AG20443 (cell line): ENCODE data around the gene SIRT4.
"Not testable (repeated sequence)": the region's sequence is repeated elsewhere in the genome, so short reads cannot be mapped to it uniquely, and the experiment has no call there.

Source experiments
- DNase-seq: peaks from one replicate; pipeline ENCODE4 v3.0.0; 2012; ENCODE audit warnings: low spot score, mixed read lengths

The SIRT4 gene

GRCh38 chr12:120335447-120335846 lies 33.3 kb downstream of the SIRT4 start:
- not testable (repeated sequence) for DNase-seq

- not testable (repeated sequence) for DNase-seq
Observed at GRCh38 chr12:120336392-120336791, 34.3 kb downstream of the SIRT4 start.

GRCh38 chr12:120337730-120338129 lies 35.6 kb downstream of the SIRT4 start:
- no peak for DNase-seq

GRCh38 chr12:120339256-120339655 lies 37.1 kb downstream of the SIRT4 start:
- no peak for DNase-seq

GRCh38 chr12:120342175-120343038 lies 40.3 kb downstream of the SIRT4 start:
- peak; percentile 6 for DNase-seq

- DNase-seq: peak; percentile 5
Observed at GRCh38 chr12:120343039-120343537, 41.0 kb downstream of the SIRT4 start.

- DNase-seq: no peak
Observed at GRCh38 chr12:120343692-120344091, 41.6 kb downstream of the SIRT4 start.

GRCh38 chr12:120346031-120346430 lies 43.9 kb downstream of the SIRT4 start:
- DNase-seq: no peak

- DNase-seq: no peak
Observed at GRCh38 chr12:120346681-120347080, 44.6 kb downstream of the SIRT4 start.

- DNase-seq: no peak
Observed at GRCh38 chr12:120347766-120348165, 45.6 kb downstream of the SIRT4 start.

GRCh38 chr12:120350576-120351350 lies 48.6 kb downstream of the SIRT4 start:
- no peak for DNase-seq

GRCh38 chr12:120352117-120352516 lies 50.0 kb downstream of the SIRT4 start:
- no peak for DNase-seq

- no peak for DNase-seq
Observed at GRCh38 chr12:120353136-120353535, 51.0 kb downstream of the SIRT4 start.

GRCh38 chr12:120353556-120354317 lies 51.6 kb downstream of the SIRT4 start:
- DNase-seq: no peak

GRCh38 chr12:120356567-120357030 lies 54.5 kb downstream of the SIRT4 start:
- peak; percentile 92 for DNase-seq

- no peak for DNase-seq
Observed at GRCh38 chr12:120357104-120357503, 55.0 kb downstream of the SIRT4 start.

GRCh38 chr12:120358412-120359100 lies 56.4 kb downstream of the SIRT4 start:
- DNase-seq: no peak

GRCh38 chr12:120359128-120359527 lies 57.0 kb downstream of the SIRT4 start:
- DNase-seq: no peak

GRCh38 chr12:120361506-120362208 lies 59.5 kb downstream of the SIRT4 start:
- DNase-seq: peak; percentile 94
